ENCODE data around the gene MTMR2.

DNA sequence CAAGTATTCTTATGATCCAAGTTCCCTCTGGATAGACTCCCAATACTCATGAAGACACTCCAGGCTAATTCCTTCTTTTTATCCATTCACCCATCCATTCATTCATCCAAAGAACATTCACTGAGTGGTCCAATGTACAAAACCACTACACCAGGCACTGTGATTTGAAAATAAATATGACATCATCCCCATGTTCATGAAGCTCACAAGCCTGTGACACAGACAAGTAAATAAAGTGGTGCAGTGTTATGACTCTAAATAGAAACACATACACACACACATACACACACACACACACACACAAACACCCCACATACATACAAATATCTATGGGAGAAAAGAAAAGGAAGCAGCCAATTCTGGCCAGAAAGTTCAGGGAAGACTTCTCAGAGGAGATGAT is 35.5 kb downstream of the MTMR2 start:
- TF ChIP-seq, protein P1, sequence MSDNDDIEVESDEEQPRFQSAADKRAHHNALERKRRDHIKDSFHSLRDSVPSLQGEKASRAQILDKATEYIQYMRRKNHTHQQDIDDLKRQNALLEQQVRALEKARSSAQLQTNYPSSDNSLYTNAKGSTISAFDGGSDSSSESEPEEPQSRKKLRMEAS (IDR thresholded peaks at IDR 0.05) = no peak
- TF ChIP-seq, protein P2, sequence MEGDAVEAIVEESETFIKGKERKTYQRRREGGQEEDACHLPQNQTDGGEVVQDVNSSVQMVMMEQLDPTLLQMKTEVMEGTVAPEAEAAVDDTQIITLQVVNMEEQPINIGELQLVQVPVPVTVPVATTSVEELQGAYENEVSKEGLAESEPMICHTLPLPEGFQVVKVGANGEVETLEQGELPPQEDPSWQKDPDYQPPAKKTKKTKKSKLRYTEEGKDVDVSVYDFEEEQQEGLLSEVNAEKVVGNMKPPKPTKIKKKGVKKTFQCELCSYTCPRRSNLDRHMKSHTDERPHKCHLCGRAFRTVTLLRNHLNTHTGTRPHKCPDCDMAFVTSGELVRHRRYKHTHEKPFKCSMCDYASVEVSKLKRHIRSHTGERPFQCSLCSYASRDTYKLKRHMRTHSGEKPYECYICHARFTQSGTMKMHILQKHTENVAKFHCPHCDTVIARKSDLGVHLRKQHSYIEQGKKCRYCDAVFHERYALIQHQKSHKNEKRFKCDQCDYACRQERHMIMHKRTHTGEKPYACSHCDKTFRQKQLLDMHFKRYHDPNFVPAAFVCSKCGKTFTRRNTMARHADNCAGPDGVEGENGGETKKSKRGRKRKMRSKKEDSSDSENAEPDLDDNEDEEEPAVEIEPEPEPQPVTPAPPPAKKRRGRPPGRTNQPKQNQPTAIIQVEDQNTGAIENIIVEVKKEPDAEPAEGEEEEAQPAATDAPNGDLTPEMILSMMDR (IDR thresholded peaks at IDR 0.05) = no peak
- TF ChIP-seq CEBPB (IDR thresholded peaks at IDR 0.05) = no peak
- no peak for TF ChIP-seq MYC (IDR thresholded peaks at IDR 0.05; ENCODE audit: borderline replicate concordance, low read length)
- TF ChIP-seq, protein P3, sequence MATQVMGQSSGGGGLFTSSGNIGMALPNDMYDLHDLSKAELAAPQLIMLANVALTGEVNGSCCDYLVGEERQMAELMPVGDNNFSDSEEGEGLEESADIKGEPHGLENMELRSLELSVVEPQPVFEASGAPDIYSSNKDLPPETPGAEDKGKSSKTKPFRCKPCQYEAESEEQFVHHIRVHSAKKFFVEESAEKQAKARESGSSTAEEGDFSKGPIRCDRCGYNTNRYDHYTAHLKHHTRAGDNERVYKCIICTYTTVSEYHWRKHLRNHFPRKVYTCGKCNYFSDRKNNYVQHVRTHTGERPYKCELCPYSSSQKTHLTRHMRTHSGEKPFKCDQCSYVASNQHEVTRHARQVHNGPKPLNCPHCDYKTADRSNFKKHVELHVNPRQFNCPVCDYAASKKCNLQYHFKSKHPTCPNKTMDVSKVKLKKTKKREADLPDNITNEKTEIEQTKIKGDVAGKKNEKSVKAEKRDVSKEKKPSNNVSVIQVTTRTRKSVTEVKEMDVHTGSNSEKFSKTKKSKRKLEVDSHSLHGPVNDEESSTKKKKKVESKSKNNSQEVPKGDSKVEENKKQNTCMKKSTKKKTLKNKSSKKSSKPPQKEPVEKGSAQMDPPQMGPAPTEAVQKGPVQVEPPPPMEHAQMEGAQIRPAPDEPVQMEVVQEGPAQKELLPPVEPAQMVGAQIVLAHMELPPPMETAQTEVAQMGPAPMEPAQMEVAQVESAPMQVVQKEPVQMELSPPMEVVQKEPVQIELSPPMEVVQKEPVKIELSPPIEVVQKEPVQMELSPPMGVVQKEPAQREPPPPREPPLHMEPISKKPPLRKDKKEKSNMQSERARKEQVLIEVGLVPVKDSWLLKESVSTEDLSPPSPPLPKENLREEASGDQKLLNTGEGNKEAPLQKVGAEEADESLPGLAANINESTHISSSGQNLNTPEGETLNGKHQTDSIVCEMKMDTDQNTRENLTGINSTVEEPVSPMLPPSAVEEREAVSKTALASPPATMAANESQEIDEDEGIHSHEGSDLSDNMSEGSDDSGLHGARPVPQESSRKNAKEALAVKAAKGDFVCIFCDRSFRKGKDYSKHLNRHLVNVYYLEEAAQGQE (IDR thresholded peaks at IDR 0.05) = no peak
- TF ChIP-seq NPAS2 (CRISPR knock-in tag; IDR thresholded peaks at IDR 0.05; ENCODE audit: borderline replicate concordance) = no peak
- TF ChIP-seq RCOR1 (IDR thresholded peaks at IDR 0.05; ENCODE audit: low read depth, low read length) = no peak
